Thoracic aorta (tissue), 2 donors: ENCODE results near the gene THAP7. TPM values are rescaled to one million over a fixed set of nuclear protein-coding genes. Genes with fewer than 3 reads are reported as not detected.

Source experiments
- ATAC-seq: fragments of 150-250 bp; one replicate; pipeline ENCODE4 v1.8.0; 2017; ENCODE audit warnings: low read depth; ENCODE audit not compliant: insufficient number of reproducible peaks, low FRiP score
- DNase-seq: peaks from one replicate; pipeline ENCODE4 v3.0.0-alpha.2; 2020; ENCODE audit warnings: low spot score
- H3K27ac ChIP-seq, 2 donors: fragments of 200-600 bp; sonication (generic); 1 replicate in 1 of 2; 2 replicates in 1 of 2; pipeline ENCODE4 v1.5.1; 2016; ENCODE audit warnings: mild to moderate bottlenecking in 2 of 2, moderate library complexity in 2 of 2
- H3K27me3 ChIP-seq: fragments of 200-600 bp; sonication (generic); replicated peaks from 2 replicates; pipeline ENCODE4 v1.6.0; 2016; ENCODE audit warnings: mild to moderate bottlenecking; ENCODE audit not compliant: insufficient read depth
- H3K36me3 ChIP-seq: fragments of 200-600 bp; sonication (generic); one replicate; pipeline ENCODE4 v1.5.1; 2016
- H3K4me1 ChIP-seq, 2 donors: fragments of 200-600 bp; sonication (generic); 1 replicate in 1 of 2; 2 replicates in 1 of 2; pipeline versions ENCODE4 v1.5.1 to v1.6.0; 2016; ENCODE audit warnings: low read depth in 2 of 2, mild to moderate bottlenecking in 1 of 2; ENCODE audit not compliant: control insufficient read depth in 1 of 2
- H3K4me3 ChIP-seq: fragments of 200-600 bp; sonication (generic); 2 replicates; pipeline ENCODE4 v1.5.1; 2016; ENCODE audit warnings: mild to moderate bottlenecking
- H3K9me3 ChIP-seq: fragments of 200-600 bp; sonication (generic); 2 replicates; pipeline ENCODE4 v1.5.1; 2016
- CTCF ChIP-seq: fragments of 200-600 bp; sonication (generic); IDR thresholded peaks from one replicate; pipeline ENCODE4 v1.5.1; 2019; ENCODE audit warnings: antibody characterized with exemption
- total RNA-seq, 2 donors: library from RNA; depleted of rRNA; stranded (reverse); fragments of >200 nt; gene quantifications; one replicate each; pipeline versions ENCODE4 v1.1.0 to v1.2.3, GENCODE V29; 2016

Gene THAP7
- total RNA-seq, 2 donors from 2014 or later = 38.3 to 60.0 TPM

GRCh38 chr22:21030032-21030431 lies 28.1 kb upstream of the THAP7 start:
- H3K36me3 ChIP-seq = no peaks in the 10 kb centered on the region
- H3K27ac ChIP-seq = no peak overlapping the region
- no peaks in the 10 kb centered on the region for H3K9me3 ChIP-seq
- no peak for DNase-seq
- H3K27me3 ChIP-seq = no peaks in the 10 kb centered on the region
- ATAC-seq = no peak
- no peak for TF ChIP-seq CTCF
- no peak overlapping the region for H3K4me3 ChIP-seq
- no peaks in the 10 kb centered on the region for H3K4me1 ChIP-seq

GRCh38 chr22:21029486-21030025 lies 27.6 kb upstream of the THAP7 start:
- Histone ChIP-seq H3K27ac (no peak overlapping the region), H3K27me3 (no peaks in the 10 kb centered on the region), H3K4me3 (no peak overlapping the region), H3K9me3 (no peaks in the 10 kb centered on the region), H3K4me1 (no peaks in the 10 kb centered on the region), H3K36me3 (no peaks in the 10 kb centered on the region)
- DNase-seq (no peak), ATAC-seq (no peak)
- TF ChIP-seq CTCF = no peak

- Histone ChIP-seq H3K27ac (no peak overlapping the region), H3K4me3 (no peak overlapping the region), H3K27me3 (no peaks in the 10 kb centered on the region), H3K4me1 (no peaks in the 10 kb centered on the region), H3K36me3 (no peaks in the 10 kb centered on the region), H3K9me3 (no peaks in the 10 kb centered on the region)
- no peak for DNase-seq
- ATAC-seq = no peak
- TF ChIP-seq CTCF = no peak
Observed at GRCh38 chr22:21028277-21029251, 26.6 kb upstream of the THAP7 start.

GRCh38 chr22:21026783-21027692 lies 25.1 kb upstream of the THAP7 start:
- ATAC-seq (no peak), DNase-seq (no peak)
- no peaks in the 10 kb centered on the region for H3K9me3 ChIP-seq
- H3K27me3 ChIP-seq = no peaks in the 10 kb centered on the region
- H3K36me3 ChIP-seq = no peaks in the 10 kb centered on the region
- TF ChIP-seq CTCF = no peak
- no peaks in the 10 kb centered on the region for H3K4me1 ChIP-seq
- H3K27ac ChIP-seq = no peak overlapping the region
- H3K4me3 ChIP-seq = no peak overlapping the region
